ENCODE data around the gene CELF2. TPM values are rescaled to one million over a fixed set of nuclear protein-coding genes. Genes with fewer than 3 reads are reported as not detected.

The CELF2 gene
- total and polyA plus RNA-seq, 9 of the 15 experiments (the other 6 are each of a cell fraction or from before 2014, with no cell fraction given), result 4.0 to 20.3 (median 11.1) TPM

GRCh38 chr10:11280187-11280932 is 262.7 kb downstream of the CELF2 start:
- no peak for ATAC-seq
- no peak for FAIRE-seq
- H3K9me3 ChIP-seq (replicated peaks; ENCODE audit: control insufficient read depth, insufficient read depth, low read depth, low read length), result no peaks in the 10 kb centered on the region
- in situ Hi-C loops (cut with MboI), result no loop called here
- H4K20me1 ChIP-seq (replicated peaks; ENCODE audit: control insufficient read depth, insufficient read depth, low read length), result no peaks in the 10 kb centered on the region
- CTCF ChIA-PET (ENCODE audit: low intra/inter-chr PET ratio), result no interaction called here
- no peaks in the 10 kb centered on the region for H3K9me1 ChIP-seq (ENCODE audit: control insufficient read depth, insufficient read depth, low read length)
- H3K9ac ChIP-seq (ENCODE audit: insufficient read depth in 1 of 2, low read depth in 2 of 2, low read length in 2 of 2), result no peak overlapping the region
- no peaks in the 10 kb centered on the region for H3K36me3 ChIP-seq (ENCODE audit: control insufficient read depth, insufficient read depth, low read length)
- no peak overlapping the region for H3K27ac ChIP-seq (ENCODE audit: extremely low read depth, low read depth, low read length)
- no peak overlapping the region for H3K4me3 ChIP-seq
- no peak for DNase-seq (ENCODE audit: extremely low read depth in 1 of 4, low spot score in 3 of 4)
- H2AFZ ChIP-seq (ENCODE audit: low read depth, low read length), result no peak overlapping the region
- H3K27me3 ChIP-seq (ENCODE audit: control insufficient read depth in 2 of 2, insufficient read depth in 2 of 2, low read length in 2 of 2), result no peaks in the 10 kb centered on the region; a peak in 1 of 5 replicates
- no TSS peak for BruUV-seq (replicated peaks)
- POLR2A ChIA-PET, result no interaction called here
- TF ChIP-seq, protein P1, sequence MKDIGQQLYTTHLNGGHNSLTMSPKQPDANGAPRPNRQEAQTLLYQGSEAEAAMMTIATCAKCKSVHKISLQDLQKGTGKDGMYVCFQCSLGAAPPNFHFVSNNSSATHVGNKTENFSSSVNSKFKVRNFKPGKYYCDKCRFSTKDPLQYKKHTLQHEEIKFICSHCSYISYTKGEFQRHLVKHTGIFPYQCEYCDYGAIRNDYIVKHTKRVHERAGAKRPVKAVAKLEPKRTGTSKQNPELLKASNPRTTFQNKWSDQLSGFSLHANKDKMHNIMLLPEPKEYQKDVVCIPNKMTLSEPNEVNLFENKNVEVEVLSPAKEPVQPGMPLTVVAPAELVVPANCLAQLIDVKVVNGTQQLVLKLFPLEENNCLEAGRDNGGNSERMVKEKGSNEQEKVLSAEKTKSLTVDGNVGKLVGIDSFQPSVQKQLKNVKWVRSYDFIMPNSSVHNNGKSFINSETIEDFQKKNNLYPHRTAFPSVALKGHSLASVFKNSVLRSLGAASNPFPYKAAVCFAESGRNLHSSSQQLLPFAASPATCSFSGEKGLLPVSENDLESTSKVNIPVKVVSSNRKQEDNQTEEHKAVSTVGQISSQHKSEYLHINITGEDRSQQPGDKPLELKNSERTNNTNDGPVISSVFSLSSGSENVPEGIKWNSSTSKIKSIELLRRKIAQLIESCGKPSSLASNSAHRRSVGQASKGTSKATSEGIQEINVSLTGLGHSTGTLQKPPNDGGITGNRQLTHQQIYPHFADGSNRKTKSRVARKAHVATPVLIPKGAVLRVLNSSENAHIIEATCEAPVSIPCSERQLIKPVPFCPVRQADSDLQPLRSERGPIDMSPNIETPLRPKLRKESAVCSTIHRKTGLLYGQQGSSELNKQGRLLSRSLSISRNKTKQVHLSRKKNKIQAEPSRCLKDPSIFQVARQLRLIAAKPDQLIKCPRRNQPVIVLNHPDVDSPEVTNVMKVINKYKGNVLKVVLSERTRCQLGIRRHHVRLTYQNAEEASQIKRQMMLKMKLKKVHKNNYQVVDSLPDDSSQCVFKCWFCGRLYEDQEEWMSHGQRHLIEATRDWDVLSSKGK (CRISPR knock-in tag; IDR thresholded peaks at IDR 0.05), result no peak
- TF ChIP-seq KDM1A (IDR thresholded peaks at IDR 0.05), result no peak
- no peak for TF ChIP-seq GTF3C2 (IDR thresholded peaks at IDR 0.05; ENCODE audit: borderline replicate concordance, extremely low read depth, insufficient read length)
- TF ChIP-seq ZNF77 (CRISPR knock-in tag; IDR thresholded peaks at IDR 0.05), result no peak
- TF ChIP-seq, protein P2, sequence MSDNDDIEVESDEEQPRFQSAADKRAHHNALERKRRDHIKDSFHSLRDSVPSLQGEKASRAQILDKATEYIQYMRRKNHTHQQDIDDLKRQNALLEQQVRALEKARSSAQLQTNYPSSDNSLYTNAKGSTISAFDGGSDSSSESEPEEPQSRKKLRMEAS (CRISPR knock-in tag; IDR thresholded peaks at IDR 0.05), result no peak
- no peak for TF ChIP-seq KLF6 (CRISPR knock-in tag; IDR thresholded peaks at IDR 0.05; ENCODE audit: borderline replicate concordance)
- no peak for TF ChIP-seq ZFPM2 (CRISPR knock-in tag; IDR thresholded peaks at IDR 0.05)
- no peak for TF ChIP-seq HNRNPK (IDR thresholded peaks at IDR 0.05; ENCODE audit: low read depth, low read length, poor library complexity, severe bottlenecking)
- TF ChIP-seq MYNN (IDR thresholded peaks at IDR 0.05), result no peak
- TF ChIP-seq MYNN (CRISPR knock-in tag; IDR thresholded peaks at IDR 0.05), result no peak
- TF ChIP-seq SMAD2 (IDR thresholded peaks at IDR 0.05; ENCODE audit: low read depth, low read length), result no peak
- no peak for TF ChIP-seq RBM22 (IDR thresholded peaks at IDR 0.05; ENCODE audit: low read depth, low read length, poor library complexity, severe bottlenecking)
- TF ChIP-seq, protein P3, sequence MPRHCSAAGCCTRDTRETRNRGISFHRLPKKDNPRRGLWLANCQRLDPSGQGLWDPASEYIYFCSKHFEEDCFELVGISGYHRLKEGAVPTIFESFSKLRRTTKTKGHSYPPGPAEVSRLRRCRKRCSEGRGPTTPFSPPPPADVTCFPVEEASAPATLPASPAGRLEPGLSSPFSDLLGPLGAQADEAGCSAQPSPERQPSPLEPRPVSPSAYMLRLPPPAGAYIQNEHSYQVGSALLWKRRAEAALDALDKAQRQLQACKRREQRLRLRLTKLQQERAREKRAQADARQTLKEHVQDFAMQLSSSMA (CRISPR knock-in tag; IDR thresholded peaks at IDR 0.05), result no peak
- 62% methylated on average over 22 of the region's 25 CpGs for WGBS (ENCODE audit: insufficient coverage, low coverage, missing lambda C conversion rate)
- intact Hi-C loops (cut with micrococcal nuclease), result no loop called here
- no peak overlapping the region for H3K4me2 ChIP-seq (ENCODE audit: insufficient read depth, low read length)
- H3K4me1 ChIP-seq (replicated peaks in 1 of 2; ENCODE audit: control insufficient read depth in 2 of 2, insufficient read depth in 2 of 2, low read length in 2 of 2), result no peaks in the 10 kb centered on the region
- no peaks in the 10 kb centered on the region for H3K79me2 ChIP-seq (ENCODE audit: control insufficient read depth, insufficient read depth, low read length)

Measured in K562 (cell line).